ENCODE results near the gene ZDHHC17. TPM values are rescaled to one million over a fixed set of nuclear protein-coding genes. Genes with fewer than 3 reads are reported as not detected.

ZDHHC17 gene
- total RNA-seq, 1 donor from 2014 or later: 23.6 TPM

- no peak for DNase-seq (ENCODE audit: low read depth)
- no peak overlapping the region for H3K4me3 ChIP-seq (ENCODE audit: low read depth, low read length)
- TF ChIP-seq, protein P1, sequence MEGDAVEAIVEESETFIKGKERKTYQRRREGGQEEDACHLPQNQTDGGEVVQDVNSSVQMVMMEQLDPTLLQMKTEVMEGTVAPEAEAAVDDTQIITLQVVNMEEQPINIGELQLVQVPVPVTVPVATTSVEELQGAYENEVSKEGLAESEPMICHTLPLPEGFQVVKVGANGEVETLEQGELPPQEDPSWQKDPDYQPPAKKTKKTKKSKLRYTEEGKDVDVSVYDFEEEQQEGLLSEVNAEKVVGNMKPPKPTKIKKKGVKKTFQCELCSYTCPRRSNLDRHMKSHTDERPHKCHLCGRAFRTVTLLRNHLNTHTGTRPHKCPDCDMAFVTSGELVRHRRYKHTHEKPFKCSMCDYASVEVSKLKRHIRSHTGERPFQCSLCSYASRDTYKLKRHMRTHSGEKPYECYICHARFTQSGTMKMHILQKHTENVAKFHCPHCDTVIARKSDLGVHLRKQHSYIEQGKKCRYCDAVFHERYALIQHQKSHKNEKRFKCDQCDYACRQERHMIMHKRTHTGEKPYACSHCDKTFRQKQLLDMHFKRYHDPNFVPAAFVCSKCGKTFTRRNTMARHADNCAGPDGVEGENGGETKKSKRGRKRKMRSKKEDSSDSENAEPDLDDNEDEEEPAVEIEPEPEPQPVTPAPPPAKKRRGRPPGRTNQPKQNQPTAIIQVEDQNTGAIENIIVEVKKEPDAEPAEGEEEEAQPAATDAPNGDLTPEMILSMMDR (conservative IDR thresholded peaks at IDR 0.05; ENCODE audit: low read depth, low read length): no peak
These were observed 116.7 kb downstream of the ZDHHC17 start for GRCh38 chr12:76880519-76881023.

DNA sequence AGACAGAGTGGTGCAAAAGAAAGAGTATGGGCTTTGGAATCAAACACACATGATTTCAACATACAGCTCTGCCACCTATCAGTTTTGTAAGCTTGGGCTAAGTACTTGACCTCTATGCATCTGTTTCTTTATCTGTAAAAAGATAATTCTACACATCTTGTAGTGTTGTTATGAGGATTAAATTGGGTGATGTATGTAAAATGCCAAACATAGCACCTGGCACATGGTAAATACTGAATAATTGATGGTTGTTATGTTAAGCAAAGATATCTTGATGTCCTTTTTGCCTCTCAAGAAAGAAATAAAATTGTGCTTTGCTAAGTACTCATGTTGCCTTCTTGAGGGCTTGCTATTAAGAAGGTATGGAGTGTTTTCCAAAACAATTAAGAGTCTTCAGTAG, 117.2 kb downstream of the ZDHHC17 start:
- H3K4me3 ChIP-seq (ENCODE audit: low read depth, low read length): no peak overlapping the region
- no peak for DNase-seq (ENCODE audit: low read depth)
- TF ChIP-seq, protein P1 (conservative IDR thresholded peaks at IDR 0.05; ENCODE audit: low read depth, low read length): no peak

GRCh38 chr12:76882367-76882766, 118.5 kb downstream of the ZDHHC17 start:
- no peak overlapping the region for H3K4me3 ChIP-seq (ENCODE audit: low read depth, low read length)
- no peak for DNase-seq (ENCODE audit: low read depth)
- TF ChIP-seq, protein P1 (conservative IDR thresholded peaks at IDR 0.05; ENCODE audit: low read depth, low read length): no peak

GRCh38 chr12:76883151-76883550, 119.2 kb downstream of the ZDHHC17 start:
- no peak overlapping the region for H3K4me3 ChIP-seq (ENCODE audit: low read depth, low read length)
- TF ChIP-seq, protein P1 (conservative IDR thresholded peaks at IDR 0.05; ENCODE audit: low read depth, low read length): no peak
- DNase-seq (ENCODE audit: low read depth): peak; percentile 29

DNA sequence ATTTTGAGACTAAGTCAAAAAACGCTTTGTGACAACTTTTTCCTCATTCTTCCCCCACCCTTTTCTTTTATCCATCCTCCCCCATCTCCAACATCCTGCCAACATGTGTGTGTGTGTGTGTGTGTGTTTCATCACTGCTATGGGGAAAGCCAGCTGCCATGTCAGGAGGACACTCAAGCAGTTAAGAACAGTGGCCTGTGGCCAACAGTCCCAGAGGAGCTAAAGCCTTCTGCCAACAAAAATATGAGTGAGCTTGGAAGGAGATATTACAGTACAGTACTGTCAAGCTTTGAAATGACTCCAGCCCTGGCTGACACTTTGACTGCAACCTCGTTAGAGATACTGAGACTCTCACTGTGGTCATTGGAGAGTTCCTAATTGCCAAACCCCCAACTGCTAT, 119.9 kb downstream of the ZDHHC17 start:
- DNase-seq (ENCODE audit: low read depth): no peak

DNA sequence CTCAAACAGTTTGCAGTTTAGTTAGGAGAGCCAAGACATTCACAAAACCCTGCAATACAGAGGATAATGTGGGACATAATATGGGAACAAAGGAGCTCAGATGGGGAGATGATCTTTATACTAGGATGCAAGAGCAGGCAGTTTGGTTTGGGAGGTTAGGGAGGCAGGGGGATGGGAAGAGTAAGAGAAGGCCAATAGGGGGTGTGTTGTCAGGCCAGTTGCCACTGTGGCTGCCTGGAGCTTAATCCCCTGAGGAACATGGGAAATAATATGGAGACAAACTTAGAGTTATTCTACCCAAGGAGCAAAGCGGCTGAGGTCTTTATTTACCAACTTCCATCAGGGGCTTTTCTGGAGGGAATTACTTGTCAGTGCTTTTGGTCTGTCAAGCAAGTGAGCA, 124.9 kb downstream of the ZDHHC17 start:
- no peak overlapping the region for H3K4me3 ChIP-seq (ENCODE audit: low read depth, low read length)
- TF ChIP-seq, protein P1 (conservative IDR thresholded peaks at IDR 0.05; ENCODE audit: low read depth, low read length): no peak
- DNase-seq (ENCODE audit: low read depth): no peak

More for the DNA sequence above, 119.9 kb downstream of the ZDHHC17 start:
- TF ChIP-seq, protein P1 (conservative IDR thresholded peaks at IDR 0.05; ENCODE audit: low read depth, low read length): no peak
- H3K4me3 ChIP-seq (ENCODE audit: low read depth, low read length): no peak overlapping the region

All from epithelial cell of proximal tubule (primary cell).